Inferior parietal cortex (tissue), 1 donor: Measurements from ENCODE around the gene TMEM192.
"Not testable (repeated sequence)": the region's sequence is repeated elsewhere in the genome, so short reads cannot be mapped to it uniquely, and the experiment has no call there.

Source experiments
- DNase-seq: peaks from one replicate; pipeline ENCODE4 v3.0.0-alpha.2; 2016; ENCODE audit errors: extremely low spot score

TMEM192 gene

DNA sequence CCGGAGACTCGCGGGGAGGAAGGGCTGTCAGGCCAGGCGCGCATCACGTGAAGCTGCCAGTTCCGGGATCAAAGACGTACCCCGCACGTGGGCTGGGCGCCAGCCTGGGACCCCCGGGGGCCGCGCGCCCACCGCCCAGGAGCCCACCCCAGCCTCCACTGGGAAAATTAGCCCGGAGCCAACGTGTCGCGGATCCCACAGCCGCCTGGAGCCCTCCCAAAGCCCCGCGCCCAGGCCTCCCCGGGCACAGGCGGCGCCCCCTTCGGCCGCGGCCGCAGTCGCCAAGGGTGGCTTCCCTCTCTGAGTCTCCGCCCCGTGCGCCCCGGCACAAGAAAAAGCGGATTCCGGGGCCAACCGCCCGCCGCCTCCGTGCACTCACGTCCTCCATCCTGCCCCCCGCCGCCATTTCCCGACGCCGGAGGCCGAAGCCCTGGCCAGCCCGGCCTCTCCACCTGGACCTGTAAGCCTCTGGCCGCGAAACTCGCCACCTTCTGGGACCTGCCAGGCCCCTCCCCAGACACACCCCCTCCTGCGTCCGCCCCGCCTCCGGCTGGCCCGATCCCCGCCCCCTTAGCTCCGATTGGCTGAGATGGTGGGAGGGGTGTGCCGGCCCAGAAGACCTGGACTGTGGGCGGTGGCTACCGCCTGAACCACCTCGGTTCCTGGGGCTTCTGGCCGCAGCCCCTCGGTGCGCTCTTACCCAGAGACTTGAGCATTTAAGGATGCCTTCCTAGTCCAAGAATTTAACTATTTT, at the start of gene TMEM192:
Gene TMEM192 (minus strand): TSS at position 493 of the 754 bp plus-strand sequence. CDS start 87 bp downstream, at position 406.
- DNase-seq: peak; percentile 87

DNA sequence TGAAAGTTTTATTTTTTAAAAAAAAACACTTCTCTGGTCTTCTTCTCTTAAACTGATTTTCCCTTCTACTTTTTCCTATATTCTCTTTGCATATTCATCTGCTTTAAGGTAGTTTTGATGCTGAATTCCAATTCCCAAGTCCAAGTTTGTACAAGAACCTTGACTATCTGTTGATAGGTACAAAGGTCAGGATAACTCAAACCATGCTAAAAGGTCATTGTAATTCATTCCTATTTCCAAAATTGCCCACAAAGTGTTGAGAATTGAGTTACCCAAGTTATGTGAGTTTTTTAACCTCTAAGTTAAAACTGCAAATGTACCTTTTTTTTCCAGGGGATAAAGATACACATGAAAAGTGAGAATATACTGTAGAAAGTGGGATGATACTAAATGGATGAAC, 46.1 kb upstream of the TMEM192 start:
- DNase-seq: no peak

DNA sequence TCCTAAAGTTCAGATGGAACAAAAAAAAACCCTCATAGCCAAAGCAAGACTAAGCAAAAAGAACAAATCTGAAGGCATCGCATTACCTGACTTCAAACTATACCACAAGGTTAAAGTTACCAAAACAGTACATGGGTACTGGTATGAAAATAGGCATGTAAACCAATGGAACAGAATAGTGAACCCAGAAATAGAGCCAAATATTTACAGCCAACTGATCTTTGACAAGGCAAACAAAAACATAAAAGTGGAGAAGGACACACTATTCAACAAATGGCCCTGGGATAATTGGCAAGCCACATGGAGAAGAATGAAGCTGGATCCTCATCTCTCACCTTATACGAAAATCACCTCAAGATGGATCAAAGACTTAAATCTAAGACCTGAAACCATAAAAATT, 44.2 kb upstream of the TMEM192 start:
- no peak for DNase-seq

DNA sequence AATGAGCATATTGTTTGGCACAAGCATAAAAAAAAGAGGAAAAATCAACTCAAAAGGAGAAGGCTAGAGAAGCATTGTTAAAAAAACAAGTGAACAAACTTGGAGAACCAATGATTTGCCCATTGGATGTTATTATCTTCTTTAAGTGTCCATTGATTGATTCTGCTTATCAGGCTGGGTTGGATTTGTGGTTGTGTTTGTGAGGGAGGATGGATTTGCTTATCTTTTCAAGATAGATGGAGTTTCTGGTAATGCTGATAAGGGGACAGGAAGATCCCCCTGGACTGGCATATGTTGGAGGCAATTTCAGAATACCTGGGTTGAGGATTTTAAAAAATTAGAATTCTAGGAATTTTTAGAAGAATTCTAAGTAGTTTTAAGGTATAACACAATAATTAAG, 41.8 kb upstream of the TMEM192 start:
- DNase-seq: no peak

DNA sequence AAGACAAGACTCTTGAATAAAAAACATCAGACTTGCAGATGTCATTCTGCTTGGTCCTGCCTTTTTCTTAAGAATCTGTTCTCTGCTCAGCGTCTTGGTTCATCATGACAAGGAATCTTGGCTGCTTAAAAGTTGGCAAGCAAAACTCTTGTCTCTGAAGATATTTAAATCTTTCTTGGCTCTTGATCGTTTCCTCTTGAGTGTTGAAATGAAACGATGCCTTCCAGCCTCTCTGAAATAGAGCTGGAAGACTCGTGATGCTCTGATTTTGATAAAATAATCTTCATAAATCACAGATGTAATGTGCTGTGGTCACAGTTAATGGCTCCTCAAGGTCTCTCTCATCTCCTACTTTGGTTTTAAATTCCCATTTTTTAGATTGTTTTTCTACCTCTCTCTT, 39.9 kb upstream of the TMEM192 start:
- DNase-seq: peak; percentile 45

DNA sequence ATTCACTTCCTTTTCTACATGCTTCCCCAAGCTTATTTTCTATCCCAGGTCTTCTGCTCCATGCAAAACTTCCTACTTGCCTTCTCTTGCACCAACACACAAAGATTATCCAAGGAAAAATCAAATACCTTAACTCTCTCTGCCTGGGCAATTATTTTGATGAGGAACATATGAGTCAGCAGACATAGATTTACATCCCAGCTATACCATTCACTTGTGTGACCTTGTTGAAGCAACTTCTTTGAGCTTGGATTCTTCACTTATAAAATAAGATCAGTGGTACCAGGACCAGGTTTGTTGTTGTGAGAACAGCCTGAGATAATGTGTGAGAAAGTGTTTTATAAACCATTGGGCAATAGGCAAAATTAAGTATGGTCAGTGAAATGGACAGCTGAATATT, 39.1 kb upstream of the TMEM192 start:
- DNase-seq: no peak

DNA sequence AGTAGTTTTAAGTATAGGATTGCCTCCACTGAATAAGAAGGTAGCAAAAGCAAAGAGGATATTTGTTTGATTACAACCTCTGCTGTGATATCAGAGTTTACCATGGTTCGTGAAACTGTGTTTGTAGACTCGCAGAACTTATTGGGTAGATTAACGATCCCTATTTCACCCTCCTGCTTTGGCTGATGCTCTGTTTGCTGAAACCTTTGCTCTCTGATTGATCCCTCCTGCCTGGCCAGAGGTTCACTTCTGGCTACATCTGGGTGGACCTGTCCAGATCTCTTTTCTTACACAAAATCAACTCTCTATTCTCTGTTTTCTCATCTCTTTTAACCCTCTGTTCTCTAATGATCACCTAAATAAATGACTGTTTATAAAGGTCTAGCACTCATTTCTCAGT, 37.9 kb upstream of the TMEM192 start:
- DNase-seq: no peak

DNA sequence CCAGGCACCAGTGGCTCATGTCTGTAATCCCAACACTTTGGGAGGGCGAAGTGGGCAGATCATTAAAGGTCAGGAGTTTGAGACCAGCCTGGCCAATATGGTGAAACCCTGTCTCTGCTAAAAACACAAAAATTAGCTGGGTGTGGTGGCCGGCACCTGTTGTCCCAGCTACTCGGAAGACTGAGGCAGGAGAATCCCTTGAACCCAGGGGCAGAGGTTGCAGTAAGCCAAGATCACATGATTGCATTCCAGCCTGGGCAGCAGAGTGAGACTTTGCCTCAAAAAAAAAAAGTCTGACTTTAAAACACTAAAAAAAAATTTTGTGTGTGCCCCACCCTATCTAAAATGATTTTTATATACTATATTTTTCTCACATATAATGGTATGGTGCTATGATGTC, 26.2 kb upstream of the TMEM192 start:
- no peak for DNase-seq

DNA sequence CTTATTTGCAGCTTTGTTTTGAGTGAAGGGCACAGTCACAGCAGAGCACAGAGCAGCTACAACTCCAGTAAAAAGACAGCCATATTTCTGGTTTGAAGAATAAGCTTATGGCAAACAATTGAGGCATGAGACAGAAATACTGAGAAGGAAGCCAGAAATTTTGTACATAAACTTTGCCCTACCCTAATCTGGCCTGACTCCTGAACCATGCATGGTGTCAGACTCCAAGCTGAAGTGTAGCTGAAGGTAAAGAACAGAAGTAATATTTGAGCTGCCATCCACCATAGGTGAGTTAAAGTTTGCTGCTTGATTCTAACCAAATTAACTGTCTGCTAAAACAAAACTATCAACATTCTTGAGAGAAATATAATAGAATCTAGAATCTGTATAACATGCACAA, 24.5 kb upstream of the TMEM192 start:
- no peak for DNase-seq

DNA sequence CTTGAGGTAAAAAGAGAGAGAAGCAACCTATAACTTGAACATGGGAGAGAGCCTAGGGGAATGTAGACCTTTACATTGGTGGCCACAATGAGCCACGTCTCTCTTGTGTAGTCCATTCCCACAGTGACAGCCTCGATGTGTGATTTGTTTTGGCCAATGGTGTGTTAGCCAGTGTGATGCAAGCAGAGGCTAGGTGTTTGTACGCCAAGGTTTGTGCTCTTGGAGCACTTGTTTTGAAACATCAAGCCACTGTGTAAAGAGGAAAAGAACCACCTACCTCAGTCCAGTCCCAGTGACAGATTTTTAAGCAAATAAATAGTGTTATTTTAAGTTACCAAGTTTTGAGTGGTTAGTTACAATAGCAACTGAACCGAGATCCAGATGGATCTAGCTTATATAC, 23.9 kb upstream of the TMEM192 start:
- no peak for DNase-seq

DNA sequence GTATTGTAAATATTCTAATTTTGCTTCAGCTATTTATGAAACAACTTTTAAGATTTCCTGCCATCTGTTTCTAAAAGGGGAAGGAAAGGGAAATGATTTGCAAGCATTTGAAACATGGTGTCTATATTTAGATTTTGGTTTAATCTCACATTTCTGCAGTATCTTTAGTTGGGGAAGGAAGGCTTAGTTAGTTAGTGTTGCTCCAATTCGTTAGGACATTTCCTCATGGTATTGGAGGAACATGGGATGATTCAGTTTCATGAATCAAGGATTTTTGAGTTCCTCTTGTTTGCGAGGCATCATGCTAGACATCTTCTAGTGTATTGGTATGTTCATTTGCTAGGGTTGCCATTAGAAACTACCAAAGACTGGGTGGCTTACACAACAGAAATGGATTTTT, 20.5 kb upstream of the TMEM192 start:
- no peak for DNase-seq

DNA sequence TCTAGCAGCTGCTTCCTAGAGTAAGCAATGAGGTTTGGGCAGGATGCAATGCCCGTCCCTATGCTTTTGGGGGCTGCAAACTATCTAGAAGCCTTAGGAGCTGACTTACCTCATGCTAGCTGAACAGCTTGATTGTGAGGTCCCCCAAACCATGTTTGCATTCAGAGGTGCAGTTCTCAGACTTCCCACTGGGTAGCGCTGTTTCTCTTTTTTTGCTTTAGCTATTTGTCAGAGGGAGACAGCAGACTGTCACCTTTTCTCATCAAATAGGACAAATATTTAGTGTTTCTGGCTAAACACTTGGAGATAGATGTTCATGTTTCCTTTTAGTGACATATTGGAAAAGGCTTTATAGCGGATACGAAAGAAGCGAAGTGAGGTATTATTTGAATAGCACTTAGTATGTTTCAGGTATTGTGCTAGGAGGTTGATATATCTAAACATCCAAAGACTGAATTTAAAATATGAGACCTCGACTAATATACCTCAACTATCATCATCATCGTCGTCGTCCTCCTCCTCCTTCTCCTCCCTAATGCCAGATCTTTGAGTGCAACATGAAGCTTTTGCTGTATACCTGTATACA, 18.7 kb upstream of the TMEM192 start:
- peak; percentile 97 for DNase-seq

DNA sequence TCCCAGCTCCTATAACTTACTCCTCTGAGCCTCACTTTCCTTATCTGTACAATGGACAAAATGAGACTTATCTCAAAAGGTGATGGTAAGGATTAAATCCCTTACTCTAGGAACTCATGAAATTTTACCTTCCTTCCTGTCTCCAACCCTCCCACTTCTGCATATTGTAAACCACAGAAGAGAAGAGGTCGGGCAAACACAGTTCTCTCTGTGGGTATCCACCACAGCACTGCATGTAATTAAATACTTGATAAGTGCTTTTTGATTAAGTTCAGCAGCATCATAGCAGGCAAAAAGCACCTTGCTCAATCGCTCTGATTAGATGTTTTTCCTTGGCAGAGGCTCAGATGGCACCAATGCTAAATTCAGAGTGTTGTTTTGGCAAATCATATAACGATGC, 17.3 kb upstream of the TMEM192 start:
- DNase-seq: no peak

DNA sequence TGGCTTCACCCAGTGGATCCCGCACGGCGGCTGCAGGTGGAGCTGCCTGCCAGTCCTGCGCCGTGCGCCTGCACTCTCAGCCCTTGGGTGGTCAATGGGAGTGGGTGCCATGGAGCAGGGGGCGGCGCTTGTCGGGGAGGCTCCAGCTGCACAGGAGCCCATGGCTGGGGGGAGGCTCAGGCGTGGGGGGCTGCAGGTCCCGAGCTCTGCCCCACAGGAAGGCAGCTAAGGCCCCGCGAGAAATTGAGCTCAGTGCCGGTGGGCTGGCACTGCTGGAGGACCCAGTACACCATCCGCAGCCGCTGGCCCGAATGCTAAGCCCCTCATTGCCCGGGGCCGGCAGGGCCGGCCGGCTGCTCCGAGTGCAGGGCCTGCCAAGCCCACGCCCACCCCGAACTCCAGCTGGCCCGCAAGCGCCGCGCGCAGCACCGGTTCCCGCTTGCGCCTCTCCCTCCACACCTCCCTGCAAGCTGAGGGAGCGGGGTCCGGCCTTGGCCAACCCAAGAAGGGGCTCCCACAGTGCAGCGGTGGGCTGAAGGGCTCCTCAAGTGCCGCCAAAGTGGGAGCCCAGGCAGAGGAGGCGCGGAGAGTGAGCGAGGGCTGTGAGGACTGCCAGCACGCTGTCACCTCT, 13.3 kb upstream of the TMEM192 start:
- DNase-seq: not testable (repeated sequence)

DNA sequence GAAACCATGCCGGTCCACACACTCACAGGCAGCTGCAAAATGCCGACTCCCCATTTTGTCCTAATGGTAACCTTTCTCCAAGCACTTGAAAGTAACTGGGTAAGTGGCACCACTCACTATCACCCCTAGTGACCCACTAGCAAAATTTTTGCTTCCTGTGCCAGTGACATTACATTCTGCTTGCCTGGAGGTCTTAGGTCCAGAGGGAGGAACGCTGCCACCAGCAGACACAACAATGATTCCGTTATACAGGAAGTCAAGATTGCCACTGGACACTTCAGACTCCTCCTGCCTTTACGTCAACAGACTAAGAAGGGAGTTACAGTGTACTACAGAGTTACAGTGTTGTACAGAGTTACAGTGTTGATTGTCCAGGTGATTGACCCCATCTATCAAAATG, 11.8 kb upstream of the TMEM192 start:
- DNase-seq: no peak

DNA sequence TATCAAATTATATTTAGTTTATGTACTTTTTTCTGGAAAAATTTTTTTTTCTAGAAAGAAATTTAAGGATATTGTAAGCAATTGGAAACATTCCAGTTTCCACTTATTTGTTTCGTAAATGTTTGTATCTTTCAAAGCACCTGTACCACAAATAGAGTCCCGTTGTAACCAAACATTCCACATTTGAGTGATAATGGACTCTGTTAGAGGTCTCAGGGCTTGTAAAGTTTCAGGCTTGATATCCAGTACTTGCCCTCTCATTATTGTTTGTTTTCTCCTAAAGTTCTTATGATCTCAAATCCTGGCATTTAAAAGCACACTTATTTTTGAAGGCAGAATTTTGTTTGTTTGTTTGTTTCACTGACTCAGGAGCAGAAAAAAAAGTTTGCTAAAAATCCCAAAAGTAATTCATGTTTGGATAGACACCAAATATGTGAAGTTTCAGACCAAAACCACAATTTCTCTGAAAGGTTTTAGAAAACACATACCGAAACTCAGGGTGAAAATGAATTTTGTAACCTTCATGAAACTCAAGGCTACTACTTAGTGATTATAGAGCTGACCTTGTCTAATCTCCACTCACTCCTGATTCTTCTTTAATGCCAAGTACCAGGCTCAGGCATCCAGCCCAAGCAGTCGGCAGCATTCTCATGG, 5.7 kb upstream of the TMEM192 start:
- DNase-seq: no peak

DNA sequence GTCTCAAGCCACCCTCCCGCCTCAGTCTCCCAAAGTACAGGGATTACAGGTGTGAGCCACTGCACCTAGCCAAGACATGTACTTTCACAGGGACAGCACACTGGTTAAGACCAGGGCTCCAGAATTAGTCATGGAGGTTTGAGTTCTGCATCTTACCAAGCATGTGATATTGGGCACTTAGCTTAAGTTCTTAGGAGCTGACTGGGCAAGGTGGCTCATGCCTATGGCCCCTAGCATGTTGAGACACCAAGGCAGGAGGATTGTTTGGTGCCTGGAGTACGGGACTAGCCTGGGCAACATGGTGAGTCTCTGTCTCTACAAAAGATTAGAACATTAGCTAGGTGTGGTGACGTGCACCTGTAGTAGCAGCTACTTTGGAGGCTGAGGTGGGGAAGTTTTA, 2.6 kb upstream of the TMEM192 start:
- no peak for DNase-seq

DNA sequence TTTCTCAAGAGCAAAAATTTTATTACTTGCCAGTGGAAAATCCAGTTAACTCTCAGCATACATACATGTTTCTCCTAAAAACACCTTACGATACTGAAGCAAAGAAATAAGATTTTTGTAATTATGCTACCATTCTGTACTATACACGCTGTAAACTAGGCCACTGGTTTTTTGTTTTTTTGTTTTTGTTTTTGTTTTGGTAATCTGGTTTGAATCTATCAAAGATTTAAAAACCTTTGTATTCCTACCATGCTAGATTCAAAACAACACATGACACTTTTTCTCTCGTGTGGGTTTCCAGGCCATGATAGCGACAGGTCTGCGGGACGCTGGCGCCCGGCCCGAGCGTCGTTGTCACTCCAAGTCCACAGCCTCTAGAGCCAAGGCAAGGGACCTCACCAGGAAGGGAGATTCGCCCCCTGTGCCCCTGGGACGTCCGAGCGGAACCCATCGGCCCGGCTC, 723 bp downstream of the TMEM192 start:
- peak; percentile 67 for DNase-seq

DNA sequence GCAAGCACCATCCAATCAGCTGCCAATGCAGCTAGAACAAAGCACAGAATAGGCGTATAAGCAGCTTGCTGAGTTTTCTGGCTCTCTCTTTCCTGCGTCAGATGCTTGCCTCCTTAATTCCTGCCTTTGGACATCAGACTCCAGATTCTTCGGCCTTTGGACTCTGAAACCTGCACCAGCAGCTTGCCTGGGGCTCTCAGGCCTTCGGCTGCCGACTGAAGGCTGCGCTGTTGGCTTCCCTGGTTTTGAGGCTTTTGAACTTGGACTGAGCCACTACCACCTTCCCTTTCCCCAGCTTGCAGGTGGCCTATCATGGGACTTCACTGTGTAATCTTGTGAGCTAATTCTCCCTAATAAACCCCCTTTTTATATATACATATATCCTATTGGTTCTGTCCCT, 6.1 kb downstream of the TMEM192 start:
- no peak for DNase-seq

DNA sequence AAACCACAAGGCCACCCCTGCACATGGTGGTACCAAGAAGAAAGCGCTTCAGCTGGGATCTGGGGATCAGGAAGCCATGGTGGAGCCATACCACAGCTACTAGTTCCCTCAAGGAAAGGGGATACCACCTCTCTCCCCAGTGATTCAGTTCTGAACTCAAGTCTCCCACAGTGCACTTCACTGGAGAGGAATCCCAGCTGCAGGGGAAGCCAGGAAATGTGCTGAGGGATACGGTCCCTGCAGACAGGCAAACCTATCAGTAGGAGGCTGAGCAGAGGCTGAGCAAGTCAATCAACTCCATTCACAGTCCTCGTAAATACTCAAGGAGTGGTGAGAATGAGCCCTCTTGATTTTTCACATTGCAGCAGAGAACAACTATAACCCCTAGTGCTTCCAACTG, 11.0 kb downstream of the TMEM192 start:
- DNase-seq: no peak

DNA sequence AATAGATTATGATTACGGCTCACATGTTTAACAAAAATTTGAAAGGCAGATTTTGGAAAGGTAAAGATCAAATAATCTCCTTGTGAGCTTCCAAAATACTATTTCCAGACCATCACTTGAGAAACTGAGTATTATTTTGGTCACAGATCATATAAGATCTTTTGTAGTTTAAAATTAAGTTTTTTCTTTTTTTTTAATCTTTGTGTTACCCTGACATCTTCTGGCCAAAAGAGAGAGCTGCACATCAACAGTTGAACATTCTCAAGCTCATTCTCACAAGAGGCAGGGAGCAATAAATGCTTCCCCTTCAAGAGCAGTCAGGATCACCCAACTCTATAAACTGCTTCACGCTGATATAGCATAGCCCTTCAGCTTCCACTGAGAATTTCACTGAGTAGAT, 15.9 kb downstream of the TMEM192 start:
- no peak for DNase-seq

DNA sequence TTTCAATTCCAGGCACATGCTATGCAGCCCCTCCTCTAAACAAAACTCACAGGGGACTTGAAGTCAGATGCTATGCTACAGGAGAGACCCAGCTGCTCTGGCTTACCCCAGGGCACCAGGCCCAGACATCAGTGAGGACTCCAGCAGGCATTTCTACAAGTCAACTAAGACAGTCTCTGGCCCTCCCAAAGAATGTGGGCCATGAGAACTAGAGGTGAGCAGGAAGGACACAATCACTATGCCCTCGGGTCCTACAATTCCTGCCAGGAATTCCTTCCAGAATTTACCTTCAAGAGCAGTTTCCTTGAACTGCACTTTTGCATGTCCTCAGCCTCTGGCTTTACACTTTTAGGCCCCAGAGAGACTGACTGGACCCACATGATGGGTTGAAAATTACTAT, 17.4 kb downstream of the TMEM192 start:
- no peak for DNase-seq

DNA sequence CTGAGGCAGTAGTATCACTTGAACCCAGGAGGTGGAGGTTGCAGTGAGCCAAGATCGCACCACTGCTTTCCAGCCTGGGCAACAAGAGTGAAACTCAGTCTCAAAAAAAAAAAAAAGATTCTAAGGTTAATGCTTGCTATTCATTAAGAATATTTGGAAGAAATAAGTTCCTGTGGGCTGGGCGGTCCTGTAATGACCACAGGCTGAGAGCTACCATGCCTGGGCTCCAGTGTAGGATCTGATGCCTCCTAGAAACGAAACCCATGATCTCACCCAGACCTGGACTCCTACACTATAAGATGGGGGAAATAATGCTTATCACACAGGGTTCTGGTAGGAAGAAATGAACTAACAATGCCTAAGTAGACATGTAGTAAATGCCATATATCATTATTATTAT, 17.8 kb downstream of the TMEM192 start:
- DNase-seq: no peak
